HepG2 (cell line): ENCODE results near the gene CRYAB. TPM values are rescaled to one million over a fixed set of nuclear protein-coding genes. Genes with fewer than 3 reads are reported as not detected.

ENCODE experiments used
- ATAC-seq: fragments of 200-7000 bp; cut with Tn5 transposase; 3 replicates; pipeline ENCODE4 v1.9.1; 2020; ENCODE audit warnings: mild to moderate bottlenecking, moderate library complexity
- BruUV-seq: library from RNA; stranded (reverse); fragments of 400-500 nt; replicated peaks from 2 replicates; lab custom pipeline; 2021; lab: Mats Ljungman, UMichigan
- CTCF ChIA-PET: fragments of 300-600 bp; formaldehyde crosslinking; extraction: SDS; loops from one replicate; lab custom pipeline; 2021; ENCODE audit warnings: low total read pairs, inconsistent platforms, low intra/inter-chr PET ratio; lab: Yijun Ruan, JAX
- POLR2A ChIA-PET: fragments of 350-600 bp; sonication (Branson Sonifier 250); formaldehyde crosslinking; loops from one replicate; lab custom pipeline; 2020; ENCODE audit warnings: antibody characterized with exemption, inconsistent platforms; lab: Yijun Ruan, JAX
- DNase-seq: peaks from one replicate; pipeline ENCODE4 v3.0.0-alpha.2; 2015; ENCODE audit warnings: low spot score
- FAIRE-seq: peaks from 3 replicates; lab custom pipeline; 2011; peaks lifted over from hg19 to GRCh38; lab: Jason Lieb, UNC
- H2AFZ ChIP-seq: one replicate; pipeline ENCODE4 v1.6.1; 2011; ENCODE audit warnings: low read length, inconsistent platforms
- H3K27ac ChIP-seq: fragments of 300-600 bp; 3 replicates; pipeline ENCODE4 v1.8.0; 2011; ENCODE audit warnings: mixed run types, mild to moderate bottlenecking, mixed read lengths, low read length, inconsistent platforms; ENCODE audit not compliant: insufficient read depth; ENCODE audit errors: extremely low read length
- H3K27me3 ChIP-seq, 2 experiments: fragments of 200-600 bp in 1 of 2; 2 replicates in 1 of 2; 3 replicates in 1 of 2; pipeline versions ENCODE4 v1.6.0 to v1.8.0; 2011; ENCODE audit warnings: low read length in 2 of 2, mild to moderate bottlenecking in 2 of 2, moderate library complexity in 2 of 2, inconsistent platforms in 1 of 2; ENCODE audit not compliant: insufficient read depth in 2 of 2, control insufficient read depth in 1 of 2
- H3K36me3 ChIP-seq, 2 experiments: fragments of 200-600 bp in 1 of 2; replicated peaks in 1 of 2; 2 replicates in 1 of 2; 3 replicates in 1 of 2; pipeline versions ENCODE4 v1.5.1 to v1.8.0; 2011; ENCODE audit warnings: low read length in 2 of 2, inconsistent platforms in 1 of 2; ENCODE audit not compliant: insufficient read depth in 2 of 2, control insufficient read depth in 1 of 2
- H3K4me1 ChIP-seq: 2 replicates; pipeline ENCODE4 v1.5.1; 2012; ENCODE audit warnings: low read length, inconsistent platforms; ENCODE audit not compliant: insufficient read depth
- H3K4me2 ChIP-seq: 2 replicates; pipeline ENCODE4 v1.6.0; 2011; ENCODE audit warnings: low read depth, low read length, inconsistent platforms
- H3K4me3 ChIP-seq, 3 experiments: fragments of 200-600 bp in 1 of 3; sonication (generic), shearing (Covaris generic) in 1 of 3; replicated peaks in 1 of 3; 2 replicates each; pipeline ENCODE4 v1.5.1; 2011 to 2016; ENCODE audit warnings: low read length in 3 of 3, inconsistent platforms in 2 of 3, low read depth in 2 of 3, mild to moderate bottlenecking in 2 of 3, control low read depth in 1 of 3, mixed read lengths in 1 of 3; ENCODE audit not compliant: insufficient read depth in 1 of 3
- H3K79me2 ChIP-seq: one replicate; pipeline ENCODE4 v1.6.1; 2011; ENCODE audit warnings: low read length, inconsistent platforms; ENCODE audit not compliant: insufficient read depth
- H3K9ac ChIP-seq: 2 replicates; pipeline ENCODE4 v1.6.0; 2011; ENCODE audit warnings: mild to moderate bottlenecking, low read depth, low read length, inconsistent platforms; ENCODE audit not compliant: insufficient read depth
- H3K9me3 ChIP-seq: 2 replicates; pipeline ENCODE4 v1.5.1; 2012; ENCODE audit warnings: mild to moderate bottlenecking, low read length
- H4K20me1 ChIP-seq: 2 replicates; pipeline ENCODE4 v1.6.0; 2011; ENCODE audit warnings: inconsistent platforms, mild to moderate bottlenecking, low read length, moderate library complexity; ENCODE audit not compliant: insufficient read depth
- TEAD3 ChIP-seq: optimal IDR thresholded peaks from 2 replicates; pipeline ENCODE3; 2016; ENCODE audit warnings: borderline replicate concordance
- ZNF318 ChIP-seq: sonication (generic); formaldehyde crosslinking; IDR thresholded peaks from 2 replicates; pipeline ENCODE4 v1.4.0; 2020; ENCODE audit warnings: mild to moderate bottlenecking, missing genetic modification reagents
- in situ Hi-C: cut with HindIII; loops from 2 replicates; pipeline ENCODE4 v1.10.0; 2017; ENCODE audit warnings: low pct_unique_long_range_greater_than_20kb; ENCODE audit not compliant: extremely low pct_ligation_motif_present
- intact Hi-C: fragments of 100-400 bp; cut with micrococcal nuclease; formaldehyde crosslinking; loops from one replicate; pipeline ENCODE4 v1.10.0; 2022; ENCODE audit not compliant: unreplicated experiment
- polyA plus RNA-seq, 8 experiments: library from polyadenylated mRNA; depleted of rRNA in 3 of 8; stranded (reverse) in 7 of 8; unstranded in 1 of 8; fragments of >200 nt; fragmentation: Illumina TruSeq in 4 of 8; extraction: Trizol in 4 of 8; gene quantifications; 2 replicates each; pipeline versions ENCODE4 v1.2.1 to v1.2.3, GENCODE V29; 2011 to 2016; ENCODE audit warnings: low read depth in 4 of 8, missing spikeins in 1 of 8, mixed read lengths in 1 of 8; ENCODE audit not compliant: insufficient read depth in 1 of 8
- total RNA-seq, 5 experiments: library from RNA; depleted of rRNA; stranded (reverse); fragments of >200 nt; fragmentation: Illumina TruSeq; extraction: Trizol; gene quantifications; 2 replicates each; pipeline ENCODE4 v1.2.3, GENCODE V29; 2016; ENCODE audit warnings: low read depth in 1 of 5

The CRYAB gene
- total and polyA plus RNA-seq, 2 of the 13 experiments (the other 11 are each of a cell fraction or from before 2014, with no cell fraction given): 0.55 to 1.1 TPM

DNA sequence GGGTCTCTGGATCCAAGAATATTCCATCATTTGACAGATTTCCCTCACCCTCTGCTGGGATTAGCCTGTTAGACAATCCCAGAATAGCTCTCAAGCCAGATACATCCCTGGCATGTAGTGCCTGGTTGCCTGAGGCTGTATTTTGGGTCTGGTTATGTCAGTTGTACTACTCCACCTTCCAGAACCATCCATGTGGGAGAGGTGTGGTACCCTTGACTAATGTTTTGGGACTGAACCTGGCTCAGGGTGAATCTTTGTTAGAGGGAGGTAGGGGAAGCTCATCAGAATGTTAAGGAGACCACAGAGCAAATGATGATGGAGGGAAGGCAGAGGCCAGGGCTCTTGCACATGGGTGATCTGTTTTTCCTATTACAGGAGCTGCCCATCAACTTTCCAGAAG, 12.4 kb upstream of the CRYAB start:
- BruUV-seq: no TSS peak

More for the DNA sequence above, 12.4 kb upstream of the CRYAB start:
- H3K4me2 ChIP-seq: peak overlapping the region; percentile 78
- no peaks in the 10 kb centered on the region for H3K27me3 ChIP-seq
- H3K9me3 ChIP-seq: no peaks in the 10 kb centered on the region
- H3K4me3 ChIP-seq: peak overlapping the region in 2 of 3 experiments; percentile 49 to 57; a peak in 2 of 6 replicates
- ChIA-PET POLR2A (interaction anchor here (0.7 to 1.9 kb wide), 4 partner anchors 10 to 58 kb away, joined by 3 to 9 read pairs (median 4); partner anchors contain the start of genes DIXDC1 and FDXACB1), CTCF (no interaction called here)
- no peak overlapping the region for H2AFZ ChIP-seq
- no peaks in the 10 kb centered on the region for H4K20me1 ChIP-seq
- ATAC-seq (no peak), FAIRE-seq (no peak), DNase-seq (no peak)
- no peaks in the 10 kb centered on the region for H3K79me2 ChIP-seq
- peak overlapping the region; percentile 72 for H3K9ac ChIP-seq
- peaks cover 90% of the 10 kb centered on the region for H3K4me1 ChIP-seq
- intact Hi-C loops (no loop called here), in situ Hi-C loops (no loop called here)
- peak overlapping the region; percentile 92 for H3K27ac ChIP-seq
- H3K36me3 ChIP-seq: no peaks in the 10 kb centered on the region
- TF ChIP-seq TEAD3 (CRISPR knock-in tag) (peak; percentile 13), ZNF318 (CRISPR knock-in tag) (no peak)
